Measurements from ENCODE around the gene DACH1. TPM values are rescaled to one million over a fixed set of nuclear protein-coding genes. Genes with fewer than 3 reads are reported as not detected.
A peak's percentile ranks its signal among the peaks of the same experiment; 100 is the strongest.

DACH1 gene
- total and polyA plus RNA-seq, 2 experiments from 2014 or later = 1.3 to 6.5 TPM

DNA sequence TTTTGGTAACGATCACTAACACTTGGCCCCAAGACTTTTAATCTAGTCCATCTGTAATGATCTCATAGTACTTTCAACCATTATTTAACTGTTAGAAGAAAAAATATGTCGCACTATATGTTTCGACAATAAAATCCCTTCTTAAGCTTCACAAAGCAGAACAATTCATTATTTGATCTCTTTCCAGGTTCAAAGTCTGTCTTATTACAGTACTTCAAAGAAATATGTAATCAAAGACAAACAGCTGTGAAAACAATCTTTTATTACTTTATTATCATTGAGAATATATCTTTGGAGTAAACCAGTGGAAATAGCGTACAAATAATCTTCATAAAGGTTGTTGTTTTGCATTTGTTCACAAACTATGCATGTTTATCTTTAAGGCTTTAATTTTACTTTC lies 93.5 kb downstream of the DACH1 start:
- Histone ChIP-seq H3K9me2 (replicated peaks; ENCODE audit: insufficient read depth) (no peaks in the 10 kb centered on the region), H3K79me2 (no peaks in the 10 kb centered on the region), H3K9me3 (ENCODE audit: low read depth) (no peaks in the 10 kb centered on the region), H4K20me1 (ENCODE audit: insufficient read depth, poor library complexity, severe bottlenecking) (no peaks in the 10 kb centered on the region), H3K4me3 (no peak overlapping the region), H3K4me1 (ENCODE audit: insufficient read depth) (peaks cover 3% of the 10 kb centered on the region), H2AFZ (peak overlapping the region; percentile 13), H3K27me3 (no peaks in the 10 kb centered on the region), H3K4me2 (peak overlapping the region; percentile 14), H3K36me3 (replicated peaks; ENCODE audit: insufficient read depth, low read depth) (no peaks in the 10 kb centered on the region), H3K27ac (peak overlapping the region; percentile 1)
- no peak for DNase-seq (ENCODE audit: low spot score)
- WGBS (ENCODE audit: low lambda C conversion rate, missing lambda C conversion rate) = 55% methylated on average over 4 of the region's 4 CpGs
- TF ChIP-seq EZH2 (IDR thresholded peaks at IDR 0.05; ENCODE audit: borderline replicate concordance) = no peak
- no peak for TF ChIP-seq CTCF (IDR thresholded peaks at IDR 0.05; ENCODE audit: poor library complexity)
- TF ChIP-seq EZH2phosphoT487 (IDR thresholded peaks at IDR 0.05; ENCODE audit: low read depth, severe bottlenecking, unreplicated experiment) = no peak

- no peaks in the 10 kb centered on the region for H3K36me3 ChIP-seq (replicated peaks; ENCODE audit: insufficient read depth, low read depth)
- H3K79me2 ChIP-seq = no peaks in the 10 kb centered on the region
- H4K20me1 ChIP-seq (ENCODE audit: insufficient read depth, poor library complexity, severe bottlenecking) = no peaks in the 10 kb centered on the region
- H3K4me2 ChIP-seq = no peak overlapping the region
- no peaks in the 10 kb centered on the region for H3K27me3 ChIP-seq
- H3K27ac ChIP-seq = no peak overlapping the region
- H3K4me1 ChIP-seq (ENCODE audit: insufficient read depth) = peaks cover 3% of the 10 kb centered on the region
- H3K9me2 ChIP-seq (replicated peaks; ENCODE audit: insufficient read depth) = no peaks in the 10 kb centered on the region
- no peak overlapping the region for H3K4me3 ChIP-seq
- no peak overlapping the region for H2AFZ ChIP-seq
- 37% methylated on average over 1 of the region's 1 CpG for WGBS (ENCODE audit: low lambda C conversion rate, missing lambda C conversion rate)
- no peak for TF ChIP-seq EZH2 (IDR thresholded peaks at IDR 0.05; ENCODE audit: borderline replicate concordance)
- no peak for TF ChIP-seq EZH2phosphoT487 (IDR thresholded peaks at IDR 0.05; ENCODE audit: low read depth, severe bottlenecking, unreplicated experiment)
- no peaks in the 10 kb centered on the region for H3K9me3 ChIP-seq (ENCODE audit: low read depth)
- DNase-seq (ENCODE audit: low spot score) = no peak
Observed at GRCh38 chr13:71772361-71772760, 94.6 kb downstream of the DACH1 start.

- Histone ChIP-seq H3K9me2 (replicated peaks; ENCODE audit: insufficient read depth) (no peaks in the 10 kb centered on the region), H3K4me2 (no peak overlapping the region), H4K20me1 (ENCODE audit: insufficient read depth, poor library complexity, severe bottlenecking) (no peaks in the 10 kb centered on the region), H3K36me3 (replicated peaks; ENCODE audit: insufficient read depth, low read depth) (no peaks in the 10 kb centered on the region), H3K27ac (no peak overlapping the region), H3K4me3 (no peak overlapping the region), H3K4me1 (ENCODE audit: insufficient read depth) (peaks cover 3% of the 10 kb centered on the region), H2AFZ (no peak overlapping the region), H3K27me3 (no peaks in the 10 kb centered on the region), H3K9me3 (ENCODE audit: low read depth) (no peaks in the 10 kb centered on the region), H3K79me2 (no peaks in the 10 kb centered on the region)
- 93% methylated on average over 2 of the region's 2 CpGs for WGBS (ENCODE audit: low lambda C conversion rate, missing lambda C conversion rate)
- TF ChIP-seq EZH2 (IDR thresholded peaks at IDR 0.05; ENCODE audit: borderline replicate concordance) (no peak), EZH2phosphoT487 (IDR thresholded peaks at IDR 0.05; ENCODE audit: low read depth, severe bottlenecking, unreplicated experiment) (no peak), CTCF (IDR thresholded peaks at IDR 0.05; ENCODE audit: poor library complexity) (no peak)
- no peak for DNase-seq (ENCODE audit: low spot score)
Observed at GRCh38 chr13:71771144-71771543, 95.9 kb downstream of the DACH1 start.

GRCh38 chr13:71770710-71771109 lies 96.3 kb downstream of the DACH1 start:
- Histone ChIP-seq H2AFZ (no peak overlapping the region), H3K27ac (no peak overlapping the region), H3K36me3 (replicated peaks; ENCODE audit: insufficient read depth, low read depth) (no peaks in the 10 kb centered on the region), H3K9me3 (ENCODE audit: low read depth) (no peaks in the 10 kb centered on the region), H3K4me1 (ENCODE audit: insufficient read depth) (peaks cover 3% of the 10 kb centered on the region), H3K4me2 (no peak overlapping the region), H4K20me1 (ENCODE audit: insufficient read depth, poor library complexity, severe bottlenecking) (no peaks in the 10 kb centered on the region), H3K9me2 (replicated peaks; ENCODE audit: insufficient read depth) (no peaks in the 10 kb centered on the region), H3K79me2 (no peaks in the 10 kb centered on the region), H3K4me3 (no peak overlapping the region), H3K27me3 (no peaks in the 10 kb centered on the region)
- no peak for TF ChIP-seq EZH2 (IDR thresholded peaks at IDR 0.05; ENCODE audit: borderline replicate concordance)
- no peak for TF ChIP-seq EZH2phosphoT487 (IDR thresholded peaks at IDR 0.05; ENCODE audit: low read depth, severe bottlenecking, unreplicated experiment)
- no peak for TF ChIP-seq CTCF (IDR thresholded peaks at IDR 0.05; ENCODE audit: poor library complexity)
- no peak for DNase-seq (ENCODE audit: low spot score)

All from hepatocyte (in vitro differentiated cells).